Urinary bladder (tissue), 4 donors: ENCODE measurements around the gene RPS6KL1. TPM values are rescaled to one million over a fixed set of nuclear protein-coding genes. Genes with fewer than 3 reads are reported as not detected.

Experiments used
- DNase-seq: peaks from one replicate; pipeline ENCODE4 v3.0.0-alpha.2; 2015; ENCODE audit errors: extremely low spot score
- H3K27ac ChIP-seq: one replicate; pipeline ENCODE4 v1.5.1; 2013; ENCODE audit warnings: low read depth, mild to moderate bottlenecking, moderate library complexity
- H3K36me3 ChIP-seq: one replicate; pipeline ENCODE4 v1.6.1; 2013; ENCODE audit warnings: mild to moderate bottlenecking, moderate library complexity; ENCODE audit not compliant: insufficient read depth
- H3K4me1 ChIP-seq: one replicate; pipeline ENCODE4 v1.6.1; 2013; ENCODE audit warnings: mild to moderate bottlenecking, moderate library complexity; ENCODE audit not compliant: insufficient read depth
- H3K4me3 ChIP-seq: one replicate; pipeline ENCODE4 v1.5.1; 2013; ENCODE audit warnings: low read depth, low read length
- WGBS: extraction: QIAGEN DNeasy Blood & Tissue Kit; methylation state at CpG from one replicate; pipeline ENCODE4 v1.1.7; 2013; 5-methylcytosine and 5-hydroxymethylcytosine counted together
- polyA plus RNA-seq: library from polyadenylated mRNA; stranded (reverse); fragments of 200-250 nt; gene quantifications from one replicate; pipeline ENCODE4 v1.2.3, GENCODE V29; 2013
- total RNA-seq: library from RNA; depleted of rRNA; stranded (reverse); fragments of >200 nt; gene quantifications from one replicate; pipeline ENCODE4 v1.2.3, GENCODE V29; 2014
- donor health status: healthy with polysubstance abuse.
- donor health status: healthy.

Gene RPS6KL1
- total and polyA plus RNA-seq, 2 donors: 2.4 to 3.7 TPM

- 72% methylated on average over 13 of the region's 13 CpGs for WGBS
- DNase-seq: no peak
Measured at GRCh38 chr14:74947353-74948227, 24.5 kb upstream of the RPS6KL1 start.

GRCh38 chr14:74946659-74947281 is 23.7 kb upstream of the RPS6KL1 start:
- Histone ChIP-seq H3K4me1 (no peaks in the 10 kb centered on the region), H3K4me3 (no peak overlapping the region), H3K27ac (no peak overlapping the region), H3K36me3 (no peaks in the 10 kb centered on the region)
- no peak for DNase-seq
- WGBS: 19% methylated on average over 5 of the region's 5 CpGs

More at GRCh38 chr14:74947353-74948227, 24.5 kb upstream of the RPS6KL1 start:
- no peaks in the 10 kb centered on the region for H3K4me1 ChIP-seq
- no peak overlapping the region for H3K4me3 ChIP-seq
- peak overlapping the region; percentile 15 for H3K27ac ChIP-seq
- H3K36me3 ChIP-seq: no peaks in the 10 kb centered on the region

GRCh38 chr14:74945852-74946658 is 23.0 kb upstream of the RPS6KL1 start:
- no peak for DNase-seq
- Histone ChIP-seq H3K27ac (no peak overlapping the region), H3K36me3 (no peaks in the 10 kb centered on the region), H3K4me3 (no peak overlapping the region), H3K4me1 (no peaks in the 10 kb centered on the region)
- WGBS: 44% methylated on average over 17 of the region's 17 CpGs

DNA sequence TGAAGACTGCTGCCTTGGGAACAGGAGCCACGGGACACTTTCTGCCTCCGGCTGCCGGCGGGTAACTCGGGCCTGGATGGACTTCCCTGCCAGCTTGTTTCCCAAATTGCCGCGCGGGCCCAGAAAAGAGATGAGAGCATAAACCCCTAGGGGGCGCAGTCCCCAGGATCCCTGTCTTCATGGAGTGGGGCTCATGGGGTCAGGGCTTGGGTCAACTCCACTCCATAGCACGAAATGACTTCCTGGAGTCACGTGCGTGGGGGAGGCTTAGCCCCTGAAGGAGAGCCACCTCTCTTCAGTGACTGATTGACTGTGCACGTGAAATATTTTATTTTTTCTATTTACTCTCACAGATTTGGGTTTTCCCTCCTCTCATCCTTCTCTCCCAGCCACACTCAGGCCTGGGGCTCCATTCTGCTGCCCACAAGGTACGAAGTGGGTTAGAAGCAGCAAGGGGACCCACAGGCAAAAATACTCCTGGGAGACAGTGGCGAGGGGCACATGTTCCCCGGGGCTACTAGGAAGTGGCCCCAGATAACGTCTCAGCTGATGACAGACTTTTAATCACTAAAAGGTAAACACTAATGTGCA is 22.3 kb upstream of the RPS6KL1 start:
- no peak overlapping the region for H3K4me3 ChIP-seq
- WGBS: 74% methylated on average over 17 of the region's 17 CpGs
- H3K27ac ChIP-seq: no peak overlapping the region
- no peaks in the 10 kb centered on the region for H3K4me1 ChIP-seq
- DNase-seq: no peak
- H3K36me3 ChIP-seq: no peaks in the 10 kb centered on the region

GRCh38 chr14:74942608-74943007 is 19.5 kb upstream of the RPS6KL1 start:
- Histone ChIP-seq H3K4me1 (no peaks in the 10 kb centered on the region), H3K36me3 (no peaks in the 10 kb centered on the region), H3K4me3 (no peak overlapping the region), H3K27ac (no peak overlapping the region)
- 83% methylated on average over 11 of the region's 11 CpGs for WGBS
- DNase-seq: no peak

DNA sequence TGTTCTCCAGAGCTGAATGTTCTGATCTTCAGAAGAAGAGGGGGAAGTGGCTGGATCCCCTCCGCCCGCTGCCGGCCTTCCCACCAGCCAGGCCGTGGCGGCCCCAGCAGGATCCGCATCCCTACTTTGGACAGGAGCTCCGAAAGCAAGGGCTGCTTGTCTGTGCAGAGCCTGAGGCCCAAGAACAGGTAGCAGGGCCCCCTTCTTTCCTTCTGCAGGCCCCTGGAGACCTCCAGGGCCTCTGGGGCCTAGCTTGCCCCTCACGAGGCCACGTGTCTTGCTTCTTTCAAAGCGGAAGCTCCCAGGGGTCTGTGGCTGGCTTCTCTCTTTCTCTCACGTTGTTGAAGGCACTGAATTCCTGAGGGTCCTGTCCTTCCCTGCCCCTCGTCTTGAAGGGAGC is 19.1 kb upstream of the RPS6KL1 start:
- no peaks in the 10 kb centered on the region for H3K36me3 ChIP-seq
- no peak overlapping the region for H3K4me3 ChIP-seq
- H3K4me1 ChIP-seq: no peaks in the 10 kb centered on the region
- WGBS: 77% methylated on average over 12 of the region's 12 CpGs
- no peak for DNase-seq
- H3K27ac ChIP-seq: no peak overlapping the region

GRCh38 chr14:74941676-74942097 is 18.6 kb upstream of the RPS6KL1 start:
- no peak for DNase-seq
- Histone ChIP-seq H3K4me3 (no peak overlapping the region), H3K36me3 (no peaks in the 10 kb centered on the region), H3K4me1 (no peaks in the 10 kb centered on the region), H3K27ac (peak overlapping the region; percentile 40)
- WGBS: 35% methylated on average over 13 of the region's 13 CpGs

GRCh38 chr14:74940956-74941565 is 18.0 kb upstream of the RPS6KL1 start:
- WGBS: 89% methylated on average over 18 of the region's 18 CpGs
- Histone ChIP-seq H3K36me3 (no peaks in the 10 kb centered on the region), H3K27ac (peak overlapping the region; percentile 40), H3K4me3 (no peak overlapping the region), H3K4me1 (no peaks in the 10 kb centered on the region)
- no peak for DNase-seq

DNA sequence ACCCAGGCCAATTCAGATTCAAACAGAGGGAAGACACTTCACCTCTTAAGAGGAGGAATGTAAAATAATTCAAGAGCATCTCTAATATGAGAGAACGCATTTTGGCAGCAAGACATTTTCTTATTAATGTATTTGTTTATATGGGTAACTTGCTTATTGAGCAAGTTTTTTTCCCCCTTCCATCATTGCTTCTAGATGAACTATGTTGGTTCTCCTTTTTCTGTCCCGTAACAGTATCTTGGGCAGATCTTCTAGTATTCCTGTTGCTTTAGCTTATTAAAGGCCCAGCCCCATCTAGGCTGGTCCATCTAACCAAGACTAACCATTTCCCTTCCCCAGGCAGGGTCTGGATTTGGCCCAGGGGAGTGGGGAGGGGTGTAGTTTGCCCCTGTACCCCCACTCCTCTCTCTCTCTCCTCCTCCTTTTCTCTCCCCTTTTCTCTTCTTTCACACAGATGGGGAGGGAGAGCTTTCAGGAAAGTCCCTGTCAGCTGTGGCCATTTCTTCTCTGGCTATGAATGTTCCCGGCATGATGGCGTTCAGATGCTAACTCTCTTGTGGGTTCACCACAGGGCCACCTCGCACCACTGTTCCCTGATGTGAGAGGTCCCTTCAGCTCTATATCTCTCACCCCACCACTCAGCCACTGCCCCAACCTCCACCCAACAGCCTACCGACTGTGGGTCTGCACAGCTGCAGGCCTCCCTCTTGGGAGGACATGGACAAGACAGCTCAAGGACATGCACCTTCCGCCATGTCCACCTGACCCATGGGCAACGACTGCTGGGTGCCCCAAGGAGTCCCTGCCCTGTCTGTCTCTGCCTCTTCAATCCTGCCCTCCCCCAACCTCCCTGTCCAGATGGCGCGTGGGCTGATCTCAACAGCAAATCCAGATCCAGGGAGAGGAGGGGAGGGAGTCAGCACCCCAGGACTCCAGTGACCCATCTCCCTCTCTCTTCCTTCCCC is 15.8 kb upstream of the RPS6KL1 start:
- peak overlapping the region; percentile 76 for H3K27ac ChIP-seq
- 95% methylated on average over 10 of the region's 10 CpGs for WGBS
- DNase-seq: no peak
- no peaks in the 10 kb centered on the region for H3K36me3 ChIP-seq
- no peak overlapping the region for H3K4me3 ChIP-seq
- no peaks in the 10 kb centered on the region for H3K4me1 ChIP-seq

DNA sequence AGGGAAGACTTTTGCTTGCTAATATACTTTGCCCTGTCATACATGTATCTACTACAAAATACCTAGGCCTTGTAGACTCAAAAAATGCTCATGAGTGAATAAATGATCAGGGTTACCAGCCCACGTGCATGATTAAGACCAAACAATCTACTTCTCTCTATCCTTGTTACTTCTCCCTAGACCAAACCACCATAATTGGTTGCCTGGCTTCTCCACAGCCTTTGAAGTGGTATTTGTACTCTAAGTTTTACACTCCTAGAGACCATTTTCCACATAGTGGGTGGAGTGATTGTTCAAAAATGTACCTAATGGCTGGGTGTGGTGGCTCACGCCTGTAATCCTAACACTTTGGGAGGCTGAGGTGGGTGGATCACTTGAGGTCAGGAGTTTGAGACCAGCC is 14.1 kb upstream of the RPS6KL1 start:
- Histone ChIP-seq H3K4me3 (no peak overlapping the region), H3K4me1 (no peaks in the 10 kb centered on the region), H3K36me3 (no peaks in the 10 kb centered on the region), H3K27ac (no peak overlapping the region)
- WGBS: 86% methylated on average over 2 of the region's 2 CpGs
- no peak for DNase-seq

DNA sequence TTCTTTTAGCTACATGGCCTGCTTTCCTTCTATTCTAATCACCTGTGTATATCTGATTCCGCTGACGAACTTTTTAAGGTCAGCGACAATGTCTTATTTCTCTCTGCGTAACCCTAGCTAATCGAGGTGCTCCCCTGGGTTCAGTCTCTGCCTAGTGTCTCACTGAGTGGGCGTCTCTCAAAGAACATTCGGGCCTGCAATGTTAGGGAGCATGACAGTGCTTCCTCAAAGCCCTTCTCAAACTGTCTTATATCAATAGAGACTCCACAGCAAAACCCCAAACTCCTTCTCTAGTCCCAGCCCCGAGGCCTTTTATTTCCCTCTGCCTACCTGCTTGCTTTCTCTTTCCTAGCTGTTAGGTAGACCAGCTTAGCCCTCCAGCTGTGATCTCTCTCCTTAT is 13.7 kb upstream of the RPS6KL1 start:
- Histone ChIP-seq H3K4me3 (no peak overlapping the region), H3K36me3 (no peaks in the 10 kb centered on the region), H3K4me1 (no peaks in the 10 kb centered on the region), H3K27ac (no peak overlapping the region)
- WGBS: 90% methylated on average over 8 of the region's 8 CpGs
- DNase-seq: no peak

- DNase-seq: no peak
- no peak overlapping the region for H3K27ac ChIP-seq
- H3K4me3 ChIP-seq: no peak overlapping the region
- no peaks in the 10 kb centered on the region for H3K4me1 ChIP-seq
- WGBS: 97% methylated on average over 11 of the region's 11 CpGs
- H3K36me3 ChIP-seq: no peaks in the 10 kb centered on the region
Measured at GRCh38 chr14:74936151-74936550, 13.1 kb upstream of the RPS6KL1 start.
